AG08395 (cell line): ENCODE data around the gene FBXL20.
A peak's percentile ranks its signal among the peaks of the same experiment; 100 is the strongest.

Experiments used
- DNase-seq: peaks from one replicate; pipeline ENCODE4 v3.0.0; 2012; ENCODE audit warnings: mixed read lengths, low spot score

The FBXL20 gene

DNA sequence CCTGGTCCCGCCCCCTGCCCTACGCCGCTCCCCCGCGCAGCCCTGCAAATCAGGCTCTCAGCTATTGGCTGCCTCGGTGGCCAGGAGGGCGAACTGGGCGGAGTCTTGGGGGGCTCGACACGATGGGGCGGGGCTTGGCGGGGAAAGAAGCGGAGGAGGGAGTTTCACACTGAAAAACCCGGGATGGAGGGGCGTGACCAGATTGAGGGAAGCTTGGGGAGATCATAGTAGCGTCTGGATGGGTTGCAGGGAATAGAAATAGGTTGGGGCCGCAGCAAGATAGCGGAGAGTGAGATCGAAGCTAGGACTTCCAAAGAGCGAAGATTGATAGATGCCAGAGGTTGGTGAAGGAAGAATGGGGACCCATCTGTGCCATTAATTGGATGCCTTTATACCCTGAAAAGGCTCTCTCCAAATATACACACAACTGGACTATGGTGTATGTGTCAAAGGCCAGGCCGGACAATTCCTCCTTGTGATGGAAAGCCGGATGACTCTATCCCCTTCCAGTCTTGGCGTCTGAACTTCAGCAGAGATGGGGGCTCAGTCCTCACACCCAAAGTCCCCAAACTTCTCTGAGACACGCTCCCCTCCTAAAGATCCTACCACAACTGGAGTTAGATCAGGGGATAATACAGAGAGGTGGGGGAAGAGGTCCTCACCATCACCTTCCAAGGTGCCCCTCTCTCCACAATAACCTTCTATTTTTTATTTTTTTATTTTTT lies 175.3 kb downstream of the FBXL20 start:
- DNase-seq, result peak; percentile 66

GRCh38 chr17:39225308-39225958 lies 176.0 kb downstream of the FBXL20 start, which contains the start of gene STAC2:
Gene STAC2 (minus strand): TSS chr17:39225945. CDS start chr17:39225502, 443 bp downstream.
- DNase-seq, result no peak

DNA sequence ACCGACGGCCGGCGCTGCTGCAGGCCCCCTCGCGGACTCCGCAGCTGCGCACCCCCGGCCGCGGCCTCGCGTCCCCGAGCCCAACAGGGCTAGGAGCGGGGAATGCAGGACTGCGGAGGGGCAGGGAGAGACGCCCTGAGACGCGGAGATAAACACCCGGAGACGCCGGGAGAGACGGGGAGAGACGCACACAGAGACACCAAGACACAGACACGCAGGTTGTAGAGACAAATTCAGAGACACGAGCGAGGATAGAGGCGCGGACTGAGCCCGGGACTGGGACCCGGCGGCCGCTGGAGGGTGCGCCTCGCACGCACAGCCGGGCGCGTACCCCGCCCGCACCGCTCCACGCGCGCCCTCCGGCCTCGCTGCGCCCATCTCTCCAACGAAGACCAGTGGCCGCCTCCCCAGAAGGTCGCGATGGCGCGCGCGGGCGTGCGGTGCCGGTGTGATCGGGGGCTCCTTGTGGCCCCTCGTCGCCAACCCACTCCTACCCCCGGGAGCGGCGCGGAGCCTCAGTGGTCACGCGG lies 176.6 kb downstream of the FBXL20 start:
- DNase-seq, result no peak

- DNase-seq, result no peak
Observed at GRCh38 chr17:39223907-39224777, 177.3 kb downstream of the FBXL20 start.

- no peak for DNase-seq
Observed at GRCh38 chr17:39222866-39223834, 178.3 kb downstream of the FBXL20 start.

GRCh38 chr17:39222151-39222550 lies 179.3 kb downstream of the FBXL20 start:
- DNase-seq, result no peak

GRCh38 chr17:39221572-39221971 lies 179.9 kb downstream of the FBXL20 start:
- no peak for DNase-seq

DNA sequence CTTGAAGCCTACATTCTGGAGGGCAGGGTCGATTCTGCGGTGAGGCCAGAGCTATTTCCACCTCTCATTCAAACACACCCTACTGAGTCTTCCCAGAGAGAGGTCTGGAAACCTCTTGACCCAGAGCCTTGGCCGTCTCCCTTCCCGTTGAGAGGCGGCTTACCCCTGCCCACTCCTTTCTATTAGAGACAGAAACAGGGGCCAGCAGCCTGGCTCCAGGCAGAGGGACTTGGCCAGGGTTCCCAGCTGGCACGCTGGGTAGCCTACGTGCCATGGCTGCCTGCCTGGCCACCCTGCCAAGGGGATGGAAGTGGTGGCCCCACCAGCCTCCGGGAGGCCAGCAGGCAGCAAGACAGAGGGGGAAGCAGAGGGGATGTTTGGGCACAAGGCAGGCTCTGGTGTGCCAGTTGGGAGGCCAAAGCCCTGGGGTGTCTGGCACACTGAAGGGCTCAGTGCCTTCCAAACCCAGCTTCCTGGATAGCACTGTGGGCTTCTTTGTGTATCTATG lies 181.7 kb downstream of the FBXL20 start:
- no peak for DNase-seq

DNA sequence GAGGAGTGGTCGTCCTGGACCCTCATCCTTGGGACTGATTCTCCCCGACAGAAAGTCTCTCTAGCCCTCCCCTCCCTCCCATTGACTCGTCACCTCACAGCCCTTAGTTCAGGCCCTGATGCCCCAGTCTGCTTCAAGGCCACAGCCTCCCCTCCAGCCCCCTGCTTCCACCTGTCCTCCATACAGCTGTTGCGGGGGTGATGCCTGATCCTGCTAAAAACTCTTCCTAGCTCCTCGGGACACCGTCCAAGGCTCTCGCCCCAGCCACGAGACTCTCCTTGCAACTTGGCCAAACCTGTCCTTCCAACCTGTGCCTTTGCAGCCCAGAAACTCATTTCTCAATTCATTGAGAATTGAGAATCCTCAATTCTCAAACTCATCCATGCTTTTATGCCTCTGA lies 182.5 kb downstream of the FBXL20 start:
- no peak for DNase-seq

- no peak for DNase-seq
Observed at GRCh38 chr17:39217734-39218369, 183.6 kb downstream of the FBXL20 start.

- no peak for DNase-seq
Observed at GRCh38 chr17:39213852-39214251, 187.6 kb downstream of the FBXL20 start.

DNA sequence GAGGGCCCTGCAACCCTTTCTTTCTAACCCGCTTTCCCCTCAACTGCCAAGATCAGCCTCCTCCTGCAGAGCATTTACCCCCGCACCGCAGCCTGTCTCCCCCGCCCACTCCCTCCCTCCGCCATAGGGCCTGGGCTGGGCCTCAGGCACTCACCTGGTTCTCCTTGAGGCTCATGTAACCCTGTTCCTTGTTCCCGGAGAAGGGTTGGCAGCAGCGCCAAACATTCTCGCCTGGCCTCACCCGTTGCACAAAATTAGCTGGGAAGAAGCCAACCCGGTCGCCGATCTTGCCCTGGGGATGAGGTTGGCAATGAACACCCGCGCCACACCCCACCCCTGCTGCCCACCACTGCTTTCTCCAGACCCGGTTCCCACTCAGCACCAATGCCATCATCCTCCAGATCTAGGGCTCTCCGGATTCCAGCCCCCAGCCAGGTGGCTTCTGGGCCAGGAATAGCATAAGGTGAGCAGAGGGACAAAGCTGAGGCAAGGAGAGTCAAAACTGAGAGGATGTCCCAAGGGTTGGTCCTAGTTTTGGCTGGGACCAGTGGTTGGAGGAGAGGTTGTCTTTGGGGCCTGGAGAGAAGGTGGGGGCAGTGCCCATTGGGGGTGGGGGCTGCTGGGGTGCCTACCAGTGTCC lies 188.5 kb downstream of the FBXL20 start:
- no peak for DNase-seq

DNA sequence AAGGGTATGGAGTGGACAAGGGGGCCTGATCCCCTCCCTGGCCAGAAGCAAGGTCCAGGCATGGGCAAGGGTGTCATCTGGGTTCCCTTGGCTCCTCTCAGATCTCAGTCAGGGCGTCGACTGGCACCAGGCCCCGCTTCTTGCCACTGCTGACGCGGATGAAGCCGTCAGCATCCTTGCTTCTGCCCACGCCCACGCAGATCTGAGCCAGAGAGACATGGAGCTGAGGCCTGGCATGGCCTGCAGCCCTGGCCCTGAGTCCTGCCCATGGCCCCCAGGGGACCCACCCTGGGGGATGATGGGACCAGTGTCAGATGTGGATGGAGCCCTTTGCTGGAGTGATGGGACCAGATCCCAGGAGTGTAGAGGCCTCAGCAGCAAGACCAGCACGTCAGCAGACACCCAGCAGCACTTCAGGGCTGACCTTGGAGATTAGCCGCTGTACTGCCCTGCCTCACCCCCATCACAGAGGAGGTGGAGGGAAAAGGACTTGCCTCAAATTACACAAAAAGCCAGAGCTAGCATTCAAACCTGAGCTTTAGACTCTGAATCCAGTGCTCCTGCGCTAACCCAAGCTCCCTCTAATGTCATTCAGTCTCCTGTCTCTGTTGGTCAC lies 189.1 kb downstream of the FBXL20 start:
- no peak for DNase-seq

DNA sequence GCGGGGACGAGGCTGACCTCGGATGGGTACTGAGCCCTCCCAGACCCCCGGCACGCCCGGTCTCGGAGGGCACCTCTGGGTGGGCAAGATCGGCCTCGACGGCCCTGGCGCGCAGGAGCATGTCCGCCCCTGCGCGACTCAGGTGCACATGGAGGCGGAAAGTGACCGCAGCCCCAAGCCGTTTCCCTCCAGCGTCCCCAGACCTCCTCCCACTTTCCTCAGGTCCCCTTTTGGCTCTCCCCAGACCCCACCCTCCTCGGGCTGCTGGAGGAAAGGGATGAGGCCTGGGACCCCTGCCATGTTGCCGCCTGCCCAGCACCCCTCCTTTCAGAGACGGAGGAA lies 191.4 kb downstream of the FBXL20 start:
- no peak for DNase-seq

GRCh38 chr17:39209317-39210092 lies 191.9 kb downstream of the FBXL20 start:
- DNase-seq, result peak; percentile 62

DNA sequence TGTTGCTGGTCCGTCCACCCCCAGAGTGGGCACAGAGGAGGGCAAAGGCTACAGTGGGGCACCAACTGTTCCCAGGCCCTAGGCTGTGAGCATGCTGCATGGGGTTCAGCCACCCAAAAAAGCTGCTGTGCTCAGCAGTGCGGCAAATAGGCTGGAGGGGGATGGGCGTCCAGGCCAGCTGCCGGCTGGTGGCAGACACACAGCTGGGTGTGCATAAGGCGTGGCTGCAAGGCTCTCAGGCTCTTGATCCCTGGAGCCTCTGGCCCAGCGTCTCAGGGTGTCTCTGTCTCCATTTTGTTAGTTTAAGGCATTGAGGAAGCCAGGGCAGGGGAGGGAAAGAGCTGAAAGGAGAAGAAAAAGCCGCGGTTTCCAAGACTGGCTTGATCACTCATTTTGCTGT lies 192.5 kb downstream of the FBXL20 start:
- DNase-seq, result no peak

DNA sequence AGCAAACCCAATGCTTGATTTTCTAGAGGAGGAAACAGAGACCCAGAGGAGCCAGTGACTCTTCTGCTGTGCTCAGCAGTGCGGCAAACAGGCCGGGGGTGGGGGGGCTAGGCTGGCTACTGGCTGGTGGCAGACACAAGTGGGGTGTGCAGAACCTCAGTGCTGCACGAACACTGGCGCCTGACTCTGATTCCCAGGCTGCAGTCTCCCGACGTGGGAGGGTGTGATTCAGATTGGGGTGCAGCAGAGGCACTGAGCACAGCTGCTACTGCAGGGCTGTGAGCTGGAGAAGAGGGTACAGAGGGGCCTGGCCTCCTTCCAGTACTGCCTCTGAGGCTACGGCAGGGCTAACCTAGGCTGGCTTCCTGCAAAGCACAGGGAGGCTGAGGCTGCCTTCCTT lies 193.3 kb downstream of the FBXL20 start:
- DNase-seq, result no peak

DNA sequence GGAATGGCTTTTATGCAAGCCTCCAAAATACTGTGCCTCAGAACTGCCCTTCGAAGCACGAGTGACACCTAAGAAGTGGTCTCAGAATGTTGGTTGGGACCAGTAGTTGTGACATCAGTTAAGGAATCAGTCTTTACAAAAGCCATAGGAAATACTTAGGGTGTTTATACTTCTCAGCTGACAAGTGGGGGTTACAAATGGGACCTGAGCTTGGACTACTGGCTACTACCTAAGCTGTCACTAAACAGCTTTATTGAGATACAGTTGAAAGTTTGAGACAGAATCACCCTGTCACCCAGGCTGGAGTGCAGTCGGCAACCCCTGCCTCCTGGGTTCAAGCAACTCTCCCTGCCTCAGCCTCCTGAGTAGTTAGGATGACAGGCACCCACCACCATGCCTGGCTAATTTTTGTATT lies 196.3 kb downstream of the FBXL20 start:
- no peak for DNase-seq

- DNase-seq, result no peak
Observed at GRCh38 chr17:39204245-39204644, 197.2 kb downstream of the FBXL20 start.
